ENCODE measurements around the gene PHTF1.

The PHTF1 gene

DNA sequence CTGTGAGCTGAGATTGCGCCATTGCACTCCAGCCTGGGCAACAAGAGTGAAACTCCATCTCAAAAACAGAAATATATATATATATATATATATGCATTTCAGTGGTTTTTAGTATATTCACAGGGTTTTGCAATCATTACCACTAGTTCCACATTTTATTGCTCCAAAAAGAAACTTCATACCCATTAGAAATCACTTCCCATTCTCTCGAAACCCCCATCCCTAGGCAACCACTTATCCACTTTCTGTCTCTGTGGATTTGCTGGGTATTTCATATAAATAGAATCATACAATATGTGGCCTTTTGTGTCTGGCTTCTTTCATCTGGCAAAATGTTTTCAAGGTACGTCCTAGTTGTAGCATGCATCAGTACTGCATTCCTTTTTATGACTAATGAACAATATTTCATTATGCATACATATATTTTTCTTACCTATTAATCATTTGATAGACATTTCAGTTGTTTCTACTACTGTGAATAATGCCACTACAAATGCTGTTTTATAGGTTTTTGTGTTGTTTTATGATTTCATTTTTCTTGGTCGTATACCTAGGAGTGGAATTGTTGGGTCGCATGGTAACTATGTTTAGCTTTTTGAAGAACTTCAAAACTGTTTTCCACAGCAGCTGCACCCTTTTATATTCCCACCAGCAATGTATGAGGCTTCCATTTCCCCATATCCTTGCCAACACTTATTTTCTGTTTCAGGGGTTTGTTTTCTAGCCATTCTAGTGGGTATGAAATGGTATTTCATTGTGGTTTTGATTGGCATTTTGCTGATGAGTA is 95.9 kb downstream of the PHTF1 start:
- no peak for DNase-seq

DNA sequence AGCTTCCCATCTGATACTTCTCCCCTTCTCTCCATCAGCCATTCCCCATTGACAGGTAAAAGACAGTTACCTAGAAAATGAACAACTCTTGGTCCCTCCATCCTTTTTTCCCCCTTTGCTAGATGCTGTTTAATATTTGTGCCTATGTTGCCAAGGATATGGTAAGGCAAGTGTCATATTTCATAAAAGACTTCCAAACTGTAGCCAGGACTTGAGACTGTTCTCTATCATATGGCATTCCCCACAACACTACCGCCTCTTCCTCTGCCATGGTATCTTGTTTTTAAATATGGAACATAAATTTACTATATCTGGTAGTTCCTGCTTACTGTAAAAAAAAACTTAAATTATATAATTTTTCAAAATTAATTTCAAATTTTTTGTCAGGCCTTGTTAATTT is 97.2 kb downstream of the PHTF1 start:
- no peak for DNase-seq

DNA sequence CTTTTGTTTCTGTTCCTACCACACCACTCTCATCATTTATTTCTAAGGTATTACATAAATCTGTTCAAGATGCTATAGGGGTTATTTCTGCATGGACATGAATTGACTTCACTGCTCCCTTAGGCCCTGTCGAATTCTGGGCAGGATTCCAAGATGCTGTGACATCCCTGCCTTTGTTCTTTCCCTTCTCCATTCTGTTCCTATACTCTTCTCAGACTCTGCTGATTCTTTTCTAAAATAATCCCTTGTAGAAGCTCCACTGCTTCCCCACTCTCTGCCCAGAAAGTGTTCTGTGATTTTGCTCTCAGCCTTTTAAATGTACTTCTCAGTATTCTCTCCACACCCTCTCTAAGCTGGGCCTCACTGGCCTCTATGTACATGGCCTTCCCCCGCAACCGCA is 99.2 kb downstream of the PHTF1 start:
- DNase-seq: no peak

DNA sequence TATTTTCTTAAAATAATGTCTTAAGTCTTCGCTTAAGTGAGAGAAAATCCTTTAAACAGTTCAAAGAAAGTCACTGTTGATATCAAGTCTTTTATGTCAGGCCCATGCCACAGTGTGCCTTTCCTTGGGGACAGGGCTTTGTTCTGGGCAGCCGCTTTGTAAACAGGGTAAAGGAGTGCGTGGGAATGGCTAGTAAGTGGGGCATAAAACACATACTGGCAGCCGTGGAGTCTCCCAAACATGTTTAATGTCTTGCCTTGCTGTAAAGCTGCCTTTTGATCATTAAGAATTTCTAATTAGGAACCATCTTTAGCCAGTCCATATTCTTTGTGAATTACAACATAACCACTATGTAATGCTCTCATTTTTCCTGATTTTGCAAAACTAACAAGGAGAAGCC is 99.7 kb downstream of the PHTF1 start:
- DNase-seq: no peak

DNA sequence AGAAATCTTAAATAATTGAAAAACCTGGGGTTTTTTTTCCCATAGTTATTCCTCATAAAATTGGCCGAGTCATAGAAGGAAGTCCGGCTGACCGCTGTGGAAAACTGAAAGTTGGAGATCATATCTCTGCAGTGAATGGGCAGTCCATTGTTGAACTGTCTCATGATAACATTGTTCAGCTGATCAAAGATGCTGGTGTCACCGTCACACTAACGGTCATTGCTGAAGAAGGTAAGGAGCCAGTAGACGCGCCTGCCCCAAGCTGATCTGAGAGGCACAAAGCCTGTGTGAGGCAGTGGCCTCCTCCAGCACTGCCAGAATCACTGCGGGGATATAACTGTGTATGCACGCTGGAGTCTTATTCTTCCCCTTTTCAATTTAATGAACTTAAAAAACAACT is 100.3 kb downstream of the PHTF1 start:
- no peak for DNase-seq

DNA sequence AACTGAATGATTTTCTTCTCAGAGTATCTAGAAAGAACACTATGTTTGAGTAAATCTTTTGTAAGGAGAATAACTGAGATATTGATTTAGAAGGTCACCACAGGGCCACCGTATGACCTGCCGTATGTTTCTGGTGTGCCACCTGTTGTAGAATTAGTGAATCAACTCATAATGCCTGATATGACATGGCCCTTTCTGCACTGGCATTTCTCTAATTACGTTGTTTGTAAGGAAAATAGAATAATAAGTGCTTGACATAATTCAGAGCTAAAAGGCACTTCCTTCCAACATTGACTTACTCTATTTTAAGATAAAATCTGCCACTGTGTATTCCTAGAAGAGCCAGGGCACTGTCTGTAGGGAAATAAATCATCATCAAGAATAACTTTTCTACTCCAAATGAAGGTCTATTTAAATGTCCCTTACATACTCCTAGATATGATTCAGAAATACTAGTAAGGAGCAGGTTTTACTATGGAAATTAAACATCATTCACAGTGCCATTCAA is 101.7 kb downstream of the PHTF1 start:
- DNase-seq: no peak

DNA sequence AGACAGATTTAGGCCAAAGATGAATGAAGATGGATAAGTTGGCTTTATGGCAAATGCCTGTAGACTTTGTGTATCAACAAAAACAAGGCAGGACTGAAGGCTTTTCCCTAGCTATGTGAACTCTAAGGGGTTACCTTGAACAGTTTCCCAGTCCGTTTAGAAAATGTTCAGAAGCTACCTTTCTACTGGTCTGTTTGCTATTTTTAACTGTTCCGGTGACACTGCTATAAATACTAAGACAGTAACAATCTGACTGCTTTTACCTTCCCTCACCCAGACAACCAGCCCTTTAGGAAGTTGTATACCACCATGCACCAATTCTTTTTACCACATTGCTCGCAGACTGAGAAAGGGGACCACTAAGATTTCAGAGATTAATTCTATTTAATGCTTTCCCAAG is 102.2 kb downstream of the PHTF1 start:
- DNase-seq: no peak

DNA sequence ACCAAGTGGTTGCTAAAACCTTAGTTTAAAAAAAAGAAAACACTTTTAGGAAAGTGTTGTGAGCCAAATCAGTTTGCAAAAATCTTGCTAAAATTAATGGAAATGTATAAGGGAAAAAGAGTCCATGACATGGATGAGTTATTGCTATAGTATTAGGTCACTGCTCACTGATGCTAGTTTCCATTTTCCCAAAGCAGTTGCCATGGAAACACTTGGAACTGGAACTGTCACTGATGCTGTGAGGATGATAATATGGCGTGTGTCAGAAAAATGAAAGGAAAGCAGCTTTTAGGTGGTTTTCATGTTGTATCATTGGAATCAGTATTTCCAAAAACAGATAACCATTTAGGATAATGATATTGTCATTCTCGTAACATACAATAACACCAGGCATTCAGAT is 104.4 kb downstream of the PHTF1 start:
- DNase-seq: no peak

DNA sequence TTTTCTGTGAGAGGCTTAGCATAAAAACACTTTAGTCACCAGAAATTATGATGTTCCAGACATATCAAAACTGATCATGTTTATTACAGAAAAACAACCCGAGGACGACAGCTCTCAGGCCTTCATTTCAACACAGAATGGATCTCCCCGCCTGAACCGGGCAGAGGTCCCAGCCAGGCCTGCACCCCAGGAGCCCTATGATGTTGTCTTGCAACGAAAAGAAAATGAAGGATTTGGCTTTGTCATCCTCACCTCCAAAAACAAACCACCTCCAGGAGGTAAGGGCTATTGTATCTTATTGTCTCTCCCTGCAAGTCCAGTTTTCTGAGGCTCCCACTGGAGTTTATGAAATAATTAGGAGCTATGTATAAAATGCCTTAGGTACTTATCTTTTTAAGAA is 105.5 kb downstream of the PHTF1 start:
- DNase-seq: no peak

DNA sequence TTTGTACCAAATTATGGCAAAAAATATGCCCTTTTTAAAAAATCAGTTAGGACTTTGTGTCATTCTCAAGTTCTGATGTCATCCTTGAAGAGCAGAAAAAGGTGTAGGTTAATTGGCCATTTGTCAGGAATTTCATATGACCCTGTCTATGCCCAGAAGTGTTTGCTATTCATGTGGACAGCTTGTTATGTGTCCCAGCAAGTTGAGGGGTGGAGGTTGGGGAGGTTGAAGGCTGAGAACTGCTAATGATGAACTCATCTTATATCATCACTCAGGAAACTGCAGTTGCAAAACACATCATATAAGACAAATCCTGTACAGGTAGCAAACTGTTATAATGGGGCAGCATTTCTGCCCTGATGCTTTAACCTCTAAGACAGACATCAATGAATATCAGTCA is 106.5 kb downstream of the PHTF1 start:
- no peak for DNase-seq

DNA sequence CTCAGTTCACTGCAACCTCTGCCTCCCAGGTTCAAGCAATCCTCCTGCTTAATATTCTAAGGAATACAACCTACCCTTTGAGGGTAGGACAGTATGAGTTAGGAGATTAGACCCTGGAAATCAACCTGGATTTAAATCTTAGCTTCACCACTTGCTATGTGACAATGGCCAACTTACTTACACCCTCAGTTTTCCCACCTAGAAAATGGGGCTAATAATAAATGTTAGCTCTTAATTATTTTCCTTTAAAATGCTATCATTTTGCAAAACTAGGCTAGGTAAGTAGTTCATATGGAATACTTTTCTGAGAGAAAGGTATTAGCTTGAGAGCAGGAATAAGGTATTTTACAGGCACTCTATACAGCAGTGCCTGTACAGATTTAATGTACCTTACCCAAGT is 110.8 kb downstream of the PHTF1 start:
- no peak for DNase-seq

DNA sequence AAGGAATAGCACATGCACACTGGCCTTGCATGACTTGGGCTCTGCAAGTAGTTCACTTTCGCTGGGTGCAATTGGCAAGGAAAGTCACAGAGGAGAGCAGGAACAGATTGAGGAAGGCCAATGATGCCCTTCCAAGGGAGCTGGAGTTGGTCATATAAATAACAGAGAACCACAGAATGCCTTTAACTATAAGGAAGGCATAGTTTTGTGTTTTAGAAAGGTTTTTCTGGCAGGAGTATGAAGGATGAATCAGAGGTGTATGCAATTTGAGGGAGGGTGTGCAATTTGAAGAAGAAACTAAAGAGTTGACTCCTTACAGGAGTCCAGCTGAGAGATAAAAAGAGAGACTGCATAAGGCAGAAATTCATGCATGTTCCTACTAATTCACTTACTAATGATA is 112.1 kb downstream of the PHTF1 start:
- DNase-seq: no peak

All from stimulated activated CD4-positive, alpha-beta T cell treated with anti-CD3 and anti-CD28 coated beads, Interleukin-2, amount 100 ng/mL, for 24 hours (primary cell).